Left lung (tissue), 10 donors: ENCODE data around the gene SULT4A1. TPM values are rescaled to one million over a fixed set of nuclear protein-coding genes. Genes with fewer than 3 reads are reported as not detected.

Experiments used
- ATAC-seq: fragments of 200-7000 bp; cut with Tn5 transposase; one replicate; pipeline ENCODE4 v1.9.1; 2020; ENCODE audit warnings: moderate library complexity
- DNase-seq, 4 donors: peaks; one replicate each; pipeline ENCODE4 v3.0.0-alpha.2; 2013 to 2020
- H3K27ac ChIP-seq, 2 donors: fragments of 200-600 bp; sonication (generic) in 1 of 2; one replicate each; pipeline versions ENCODE4 v1.5.0 to v1.8.0; 2020 to 2021
- H3K27me3 ChIP-seq, 2 donors: fragments of 200-600 bp; sonication (generic) in 1 of 2; one replicate each; pipeline versions ENCODE4 v1.5.0 to v1.8.0; 2020 to 2021
- H3K36me3 ChIP-seq, 2 donors: fragments of 200-600 bp; sonication (generic) in 1 of 2; one replicate each; pipeline versions ENCODE4 v1.5.0 to v1.8.0; 2020 to 2021
- H3K4me1 ChIP-seq, 2 donors: fragments of 200-600 bp; one replicate each; pipeline ENCODE4 v1.8.0; 2021
- H3K4me3 ChIP-seq, 2 donors: fragments of 200-600 bp; sonication (generic) in 1 of 2; one replicate each; pipeline versions ENCODE4 v1.5.0 to v1.8.0; 2020 to 2021; ENCODE audit warnings: mild to moderate bottlenecking in 1 of 2
- H3K9me3 ChIP-seq, 2 donors: fragments of 200-600 bp; sonication (generic) in 1 of 2; one replicate each; pipeline versions ENCODE4 v1.5.0 to v1.8.0; 2020 to 2021
- CTCF ChIP-seq, 2 donors: fragments of 200-600 bp; sonication (generic) in 1 of 2; IDR thresholded peaks; one replicate each; pipeline versions ENCODE4 v1.5.0 to v1.8.0; 2021; ENCODE audit warnings: antibody characterized with exemption in 2 of 2
- intact Hi-C, 2 donors: fragments of 100-400 bp; cut with DNase I; formaldehyde crosslinking; loops; one replicate each; pipeline versions ENCODE4 v1.11.2 to v1.14.2; 2022
- polyA plus RNA-seq, 6 donors: library from polyadenylated mRNA; unstranded; fragments of 120-200 nt; gene quantifications; one replicate each; pipeline ENCODE4 v1.2.1, GENCODE V29; 2013; ENCODE audit not compliant: insufficient read length in 6 of 6
- total RNA-seq, 2 donors: library from RNA; stranded (reverse); fragmentation: NEBNext Ultra II Directional; extraction: Animal tissue kit (Norgen Biotek cat#: 25700); gene quantifications; one replicate each; pipeline ENCODE4 v1.2.1, GENCODE V29; 2021
- donor health status: DM: no; HTN: yes; CAD: no.
- donor health status: DM: no; HTN: no; CAD: no.

The SULT4A1 gene
- total and polyA plus RNA-seq, 8 donors, result 0.85 to 2.5 (median 1.6) TPM; not detected in 2

GRCh38 chr22:43840431-43840830, 21.9 kb downstream of the SULT4A1 start:
- Histone ChIP-seq H3K4me1 (no peaks in the 10 kb centered on the region), H3K27me3 (peaks cover 0 to 14% of the 10 kb centered on the region in 2 donors), H3K9me3 (no peaks in the 10 kb centered on the region), H3K36me3 (no peaks in the 10 kb centered on the region), H3K4me3 (no peak overlapping the region), H3K27ac (no peak overlapping the region)
- TF ChIP-seq CTCF (IDR thresholded peaks at IDR 0.05), result no peak
- ATAC-seq (no peak), DNase-seq (no peak)
- intact Hi-C loops, result no loop called here

DNA sequence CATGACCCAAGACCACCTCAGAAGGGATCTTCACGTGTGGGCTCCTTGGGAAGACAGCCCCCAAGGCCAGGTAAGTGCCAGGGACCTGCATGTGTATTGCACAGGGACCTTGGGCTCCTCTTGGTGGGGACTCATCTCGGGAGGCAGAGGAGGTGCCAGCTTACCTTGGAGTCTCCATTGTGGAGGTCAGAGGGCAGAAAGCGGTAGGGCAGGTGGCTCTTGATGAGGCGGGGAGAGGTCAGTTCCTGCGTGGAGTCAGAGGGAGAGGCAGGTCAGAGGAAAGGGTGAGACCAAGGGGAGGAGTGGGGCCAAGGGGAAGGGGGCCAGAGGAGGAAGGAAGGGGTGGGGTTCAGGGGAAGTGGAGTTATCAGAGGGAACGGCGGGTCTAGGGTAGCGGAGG, 22.5 kb downstream of the SULT4A1 start:
- no peak for DNase-seq
- no peak for TF ChIP-seq CTCF (IDR thresholded peaks at IDR 0.05)
- no peak overlapping the region for H3K27ac ChIP-seq
- intact Hi-C loops, result no loop called here
- no peak overlapping the region for H3K4me3 ChIP-seq
- H3K4me1 ChIP-seq, result no peaks in the 10 kb centered on the region
- no peak for ATAC-seq
- peaks cover 0 to 14% of the 10 kb centered on the region in 2 donors for H3K27me3 ChIP-seq
- H3K36me3 ChIP-seq, result no peaks in the 10 kb centered on the region
- H3K9me3 ChIP-seq, result no peaks in the 10 kb centered on the region

DNA sequence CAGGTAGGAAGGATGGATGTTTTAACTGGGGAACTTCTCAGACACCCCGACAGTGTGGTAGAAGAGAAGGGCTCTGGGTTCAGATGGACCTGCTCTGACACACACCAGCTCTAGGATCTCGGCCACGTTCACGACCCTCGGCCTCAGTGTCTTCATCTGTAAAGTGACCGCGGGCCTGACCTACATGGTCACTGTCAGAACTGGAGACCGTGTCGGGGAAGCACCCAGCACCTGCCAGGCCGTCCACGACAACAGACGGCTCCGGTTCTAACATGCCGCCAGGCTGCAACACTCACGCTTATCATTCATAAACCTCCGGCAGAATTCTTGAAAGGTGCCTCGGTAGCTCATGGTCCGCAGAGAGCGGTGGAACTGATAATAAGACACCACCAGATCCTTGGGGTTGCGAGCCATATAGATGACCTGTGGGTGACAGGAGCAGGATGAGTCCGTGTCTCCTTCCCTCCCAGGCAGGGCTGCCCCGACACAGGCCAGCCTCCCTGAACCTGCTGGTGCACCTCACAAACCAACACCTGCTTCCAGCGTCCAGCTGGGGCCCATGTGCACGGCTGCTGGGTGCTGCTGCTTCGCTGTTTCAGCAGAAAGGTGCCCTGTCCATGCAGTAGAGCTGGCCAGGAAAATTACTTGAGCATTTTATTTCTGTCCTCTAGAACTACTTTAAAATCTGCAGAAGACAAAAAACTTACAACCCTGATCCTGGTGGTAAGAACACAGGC, 23.6 kb downstream of the SULT4A1 start:
- Histone ChIP-seq H3K27me3 (peaks cover 0 to 16% of the 10 kb centered on the region in 2 donors), H3K4me3 (no peak overlapping the region), H3K27ac (no peak overlapping the region), H3K36me3 (no peaks in the 10 kb centered on the region), H3K4me1 (no peaks in the 10 kb centered on the region), H3K9me3 (no peaks in the 10 kb centered on the region)
- intact Hi-C loops, result no loop called here
- no peak for TF ChIP-seq CTCF (IDR thresholded peaks at IDR 0.05)
- DNase-seq (peak in 1 of 4 donors; percentile 70), ATAC-seq (no peak)

GRCh38 chr22:43838161-43838560, 24.2 kb downstream of the SULT4A1 start:
- TF ChIP-seq CTCF (IDR thresholded peaks at IDR 0.05), result no peak
- ATAC-seq (no peak), DNase-seq (peak in 1 of 4 donors; percentile 40)
- Histone ChIP-seq H3K27me3 (peaks cover 0 to 22% of the 10 kb centered on the region in 2 donors), H3K4me3 (no peak overlapping the region), H3K9me3 (no peaks in the 10 kb centered on the region), H3K4me1 (no peaks in the 10 kb centered on the region), H3K27ac (no peak overlapping the region), H3K36me3 (no peaks in the 10 kb centered on the region)
- intact Hi-C loops, result no loop called here

- intact Hi-C loops, result no loop called here
- Histone ChIP-seq H3K4me3 (no peak overlapping the region), H3K27ac (no peak overlapping the region), H3K36me3 (no peaks in the 10 kb centered on the region), H3K4me1 (no peaks in the 10 kb centered on the region), H3K27me3 (peaks cover 0 to 26% of the 10 kb centered on the region in 2 donors), H3K9me3 (no peaks in the 10 kb centered on the region)
- DNase-seq, result no peak
- TF ChIP-seq CTCF (IDR thresholded peaks at IDR 0.05), result no peak
- no peak for ATAC-seq
Measured at GRCh38 chr22:43837666-43838065, 24.6 kb downstream of the SULT4A1 start.
